HEK293T (cell line): Measurements from ENCODE around the gene THSD4.

ENCODE experiments used
- HDGF ChIP-seq: fragments of 450-650 bp; IDR thresholded peaks from 2 replicates; pipeline ENCODE4 v1.6.1; 2017; ENCODE audit warnings: antibody characterized with exemption, borderline replicate concordance
- SUZ12 ChIP-seq: fragments of 450-650 bp; IDR thresholded peaks from 2 replicates; pipeline ENCODE4 v1.6.1; 2016; ENCODE audit warnings: mild to moderate bottlenecking

DNA sequence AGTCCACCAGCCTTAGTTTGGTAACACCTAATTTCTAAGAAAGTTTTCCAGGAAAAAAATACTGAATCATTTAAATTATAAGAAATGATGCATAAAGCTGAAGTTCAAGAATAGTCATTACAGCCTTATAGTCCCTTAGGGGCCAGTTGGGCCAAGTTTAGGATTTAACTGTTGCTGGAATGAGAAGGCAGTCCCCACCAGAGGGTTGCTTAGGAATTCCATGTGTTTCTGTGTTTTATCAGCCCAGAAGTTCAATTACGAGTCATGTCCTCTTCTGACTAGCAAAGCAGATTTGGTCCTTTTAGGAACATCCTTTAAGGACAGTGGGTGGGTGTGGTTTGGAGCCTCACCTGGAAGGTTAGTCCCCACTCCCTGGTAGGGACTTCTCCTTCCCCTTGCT lies 638.1 kb downstream of the THSD4 start:
- TF ChIP-seq SUZ12, result no peak
- no peak for TF ChIP-seq HDGF
